Raji (cell line): Measurements from ENCODE around the gene LBX1.

Experiments
- POLR2A ChIP-seq: IDR thresholded peaks from 2 replicates; pipeline ENCODE4 v1.6.1; 2011; ENCODE audit warnings: low read depth, low read length, control low read depth; ENCODE audit not compliant: insufficient read depth

LBX1 gene

GRCh38 chr10:101229266-101230182 is at the start of gene LBX1:
LBX1 (minus strand) TSS chr10:101229463; CDS start chr10:101228815, 648 bp downstream.
- TF ChIP-seq POLR2A = no peak

GRCh38 chr10:101273741-101274140 is 44.5 kb upstream of the LBX1 start:
- no peak for TF ChIP-seq POLR2A

GRCh38 chr10:101273330-101273729 is 44.1 kb upstream of the LBX1 start:
- TF ChIP-seq POLR2A = no peak

GRCh38 chr10:101272229-101272868 is 43.1 kb upstream of the LBX1 start:
- TF ChIP-seq POLR2A = no peak

GRCh38 chr10:101270763-101271162 is 41.5 kb upstream of the LBX1 start:
- no peak for TF ChIP-seq POLR2A

- no peak for TF ChIP-seq POLR2A
These were observed 38.5 kb upstream of the LBX1 start for GRCh38 chr10:101267776-101268175.

- TF ChIP-seq POLR2A = no peak
These were observed 38.0 kb upstream of the LBX1 start for GRCh38 chr10:101267290-101267680.

GRCh38 chr10:101266381-101267289 is 37.4 kb upstream of the LBX1 start:
- TF ChIP-seq POLR2A = no peak

- TF ChIP-seq POLR2A = no peak
These were observed 34.0 kb upstream of the LBX1 start for GRCh38 chr10:101263150-101263752.

GRCh38 chr10:101262147-101262546 is 32.9 kb upstream of the LBX1 start:
- TF ChIP-seq POLR2A = no peak

GRCh38 chr10:101261702-101262101 is 32.4 kb upstream of the LBX1 start:
- no peak for TF ChIP-seq POLR2A

GRCh38 chr10:101260764-101261481 is 31.7 kb upstream of the LBX1 start:
- no peak for TF ChIP-seq POLR2A

GRCh38 chr10:101258179-101258885 is 29.1 kb upstream of the LBX1 start:
- TF ChIP-seq POLR2A = no peak

GRCh38 chr10:101257491-101257890 is 28.2 kb upstream of the LBX1 start:
- no peak for TF ChIP-seq POLR2A
